ENCODE data around the gene ISLR.

Gene ISLR

GRCh38 chr15:74201710-74202420 lies 28.4 kb downstream of the ISLR start:
- TF ChIP-seq CTCF (conservative IDR thresholded peaks at IDR 0.05; ENCODE audit: control insufficient read depth, insufficient read depth, low read depth, low read length): no peak
- no peak overlapping the region for H3K4me3 ChIP-seq (ENCODE audit: control insufficient read depth, low read depth, low read length)
- peak; percentile 59 for DNase-seq (ENCODE audit: low read depth)

GRCh38 chr15:74202452-74203401 lies 29.2 kb downstream of the ISLR start, which contains the start of gene STRA6:
STRA6 (minus strand) TSS chr15:74202787; CDS start chr15:74202267, 520 bp downstream.
- DNase-seq (ENCODE audit: low read depth): peak; percentile 71
- H3K4me3 ChIP-seq (ENCODE audit: control insufficient read depth, low read depth, low read length): no peak within 1 kb of the TSS
- TF ChIP-seq CTCF (conservative IDR thresholded peaks at IDR 0.05; ENCODE audit: control insufficient read depth, insufficient read depth, low read depth, low read length): no peak

GRCh38 chr15:74203914-74204431 lies 30.5 kb downstream of the ISLR start:
- peak; percentile 72 for DNase-seq (ENCODE audit: low read depth)
- no peak for TF ChIP-seq CTCF (conservative IDR thresholded peaks at IDR 0.05; ENCODE audit: control insufficient read depth, insufficient read depth, low read depth, low read length)
- no peak overlapping the region for H3K4me3 ChIP-seq (ENCODE audit: control insufficient read depth, low read depth, low read length)

GRCh38 chr15:74205582-74205947 lies 32.1 kb downstream of the ISLR start:
- DNase-seq (ENCODE audit: low read depth): no peak
- no peak for TF ChIP-seq CTCF (conservative IDR thresholded peaks at IDR 0.05; ENCODE audit: control insufficient read depth, insufficient read depth, low read depth, low read length)
- H3K4me3 ChIP-seq (ENCODE audit: control insufficient read depth, low read depth, low read length): no peak overlapping the region

- DNase-seq (ENCODE audit: low read depth): no peak
- H3K4me3 ChIP-seq (ENCODE audit: control insufficient read depth, low read depth, low read length): no peak overlapping the region
- TF ChIP-seq CTCF (conservative IDR thresholded peaks at IDR 0.05; ENCODE audit: control insufficient read depth, insufficient read depth, low read depth, low read length): no peak
These were observed 33.3 kb downstream of the ISLR start for GRCh38 chr15:74206801-74207281.

- TF ChIP-seq CTCF (conservative IDR thresholded peaks at IDR 0.05; ENCODE audit: control insufficient read depth, insufficient read depth, low read depth, low read length): no peak
- H3K4me3 ChIP-seq (ENCODE audit: control insufficient read depth, low read depth, low read length): no peak overlapping the region
- DNase-seq (ENCODE audit: low read depth): no peak
These were observed 34.3 kb downstream of the ISLR start for GRCh38 chr15:74207652-74208440.

Data from fibroblast of mammary gland (primary cell).